Epithelial cell of esophagus (primary cell): ENCODE measurements around the gene MAL.
A peak's percentile ranks its signal among the peaks of the same experiment; 100 is the strongest.

Experiments
- DNase-seq: peaks from one replicate; pipeline ENCODE4 v3.0.0; 2010; ENCODE audit warnings: low read depth
- H3K4me3 ChIP-seq: 2 replicates; pipeline ENCODE4 v1.5.1; 2011; ENCODE audit warnings: mild to moderate bottlenecking, low read length, control low read depth
- CTCF ChIP-seq: IDR thresholded peaks from 2 replicates; pipeline ENCODE4 v1.5.1; 2011; ENCODE audit warnings: low read depth, mild to moderate bottlenecking, low read length, control low read depth, inconsistent platforms; ENCODE audit not compliant: insufficient read depth; ENCODE audit errors: missing control alignments

The MAL gene

GRCh38 chr2:95020275-95021022 lies 5.1 kb upstream of the MAL start:
- TF ChIP-seq CTCF, result no peak
- DNase-seq, result no peak
- H3K4me3 ChIP-seq, result no peak overlapping the region

- no peak overlapping the region for H3K4me3 ChIP-seq
- TF ChIP-seq CTCF, result no peak
- DNase-seq, result no peak
Observed at GRCh38 chr2:95021023-95021416, 4.5 kb upstream of the MAL start.

- TF ChIP-seq CTCF, result no peak
- DNase-seq, result no peak
- H3K4me3 ChIP-seq, result no peak overlapping the region
Observed at GRCh38 chr2:95021847-95022246, 3.7 kb upstream of the MAL start.

DNA sequence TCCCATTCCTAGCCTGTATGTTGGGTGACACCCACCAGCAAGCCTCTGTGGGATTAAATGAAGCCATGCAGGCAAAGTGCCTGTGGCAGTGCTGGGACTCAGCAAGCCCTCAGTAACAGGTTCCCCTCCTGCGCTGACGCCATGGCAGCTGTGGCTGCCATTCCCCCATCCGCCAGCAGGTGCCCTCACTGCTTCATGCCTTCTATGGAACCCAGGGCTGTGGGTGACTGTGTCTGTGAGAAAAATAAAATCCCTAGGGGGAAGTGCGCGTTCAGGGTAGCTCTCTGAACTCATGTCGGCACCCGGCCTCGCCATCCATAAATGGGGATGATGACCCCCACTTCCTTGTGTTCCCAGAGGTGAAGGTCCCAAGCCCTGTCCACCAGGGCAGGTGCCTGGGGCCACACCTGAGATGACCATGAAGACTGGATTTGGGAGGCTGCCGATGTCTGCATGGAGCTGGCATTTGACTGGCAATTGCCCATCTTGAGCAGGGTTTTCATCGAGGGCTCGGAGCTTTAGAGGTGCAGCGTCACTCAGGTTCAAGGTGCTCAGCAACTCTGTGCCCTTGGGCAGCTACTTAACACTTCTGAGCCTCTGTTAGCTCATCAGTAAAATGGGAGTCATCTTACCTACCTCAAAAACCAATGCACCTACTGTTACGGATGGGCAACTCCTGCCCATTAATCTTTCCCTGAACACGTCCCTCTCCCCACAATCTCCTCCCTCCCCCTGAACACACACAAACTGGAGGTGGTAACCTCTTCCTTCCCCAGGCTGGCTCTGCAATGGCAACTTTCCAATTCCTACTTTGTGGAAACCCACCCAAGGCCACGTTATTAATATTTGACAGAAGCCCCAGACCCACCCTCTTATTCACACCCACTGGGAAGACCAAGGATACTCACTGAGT lies 2.9 kb upstream of the MAL start:
- TF ChIP-seq CTCF, result peak; percentile 95
- DNase-seq, result peak; percentile 56
- H3K4me3 ChIP-seq, result no peak overlapping the region

GRCh38 chr2:95023222-95023597 lies 2.3 kb upstream of the MAL start:
- DNase-seq, result peak; percentile 34
- H3K4me3 ChIP-seq, result no peak overlapping the region
- peak; percentile 54 for TF ChIP-seq CTCF

- no peak overlapping the region for H3K4me3 ChIP-seq
- TF ChIP-seq CTCF, result no peak
- no peak for DNase-seq
Observed at GRCh38 chr2:95024371-95024770, 1.1 kb upstream of the MAL start.
